ENCODE data around the gene ZNF629.

The ZNF629 gene

GRCh38 chr16:30778549-30779244 is 8.3 kb downstream of the ZNF629 start:
- no peak for TF ChIP-seq CTCF (IDR thresholded peaks at IDR 0.05; ENCODE audit: borderline replicate concordance, insufficient read depth, low read depth, low read length)
- no peak overlapping the region for H3K4me3 ChIP-seq (ENCODE audit: low read depth, low read length)

- TF ChIP-seq CTCF (IDR thresholded peaks at IDR 0.05; ENCODE audit: borderline replicate concordance, insufficient read depth, low read depth, low read length), result no peak
- H3K4me3 ChIP-seq (ENCODE audit: low read depth, low read length), result no peak overlapping the region
Observed at GRCh38 chr16:30777591-30778297, 9.3 kb downstream of the ZNF629 start.

- peak overlapping the region; percentile 64 for H3K4me3 ChIP-seq (ENCODE audit: low read depth, low read length)
- no peak for TF ChIP-seq CTCF (IDR thresholded peaks at IDR 0.05; ENCODE audit: borderline replicate concordance, insufficient read depth, low read depth, low read length)
Observed at GRCh38 chr16:30775392-30776188, 11.4 kb downstream of the ZNF629 start.

GRCh38 chr16:30775131-30775391 is 11.9 kb downstream of the ZNF629 start:
- TF ChIP-seq CTCF (IDR thresholded peaks at IDR 0.05; ENCODE audit: borderline replicate concordance, insufficient read depth, low read depth, low read length), result no peak
- H3K4me3 ChIP-seq (ENCODE audit: low read depth, low read length), result peak overlapping the region; percentile 64

GRCh38 chr16:30774367-30775130 is 12.5 kb downstream of the ZNF629 start:
- peak overlapping the region; percentile 64 for H3K4me3 ChIP-seq (ENCODE audit: low read depth, low read length)

GRCh38 chr16:30773826-30774225 is 13.2 kb downstream of the ZNF629 start:
- no peak for TF ChIP-seq CTCF (IDR thresholded peaks at IDR 0.05; ENCODE audit: borderline replicate concordance, insufficient read depth, low read depth, low read length)
- no peak overlapping the region for H3K4me3 ChIP-seq (ENCODE audit: low read depth, low read length)

More at GRCh38 chr16:30774367-30775130, 12.5 kb downstream of the ZNF629 start:
- no peak for TF ChIP-seq CTCF (IDR thresholded peaks at IDR 0.05; ENCODE audit: borderline replicate concordance, insufficient read depth, low read depth, low read length)

Data from GM12875 (cell line).